ENCODE data around the gene TMPRSS4. TPM values are rescaled to one million over a fixed set of nuclear protein-coding genes. Genes with fewer than 3 reads are reported as not detected.
"Not testable (repeated sequence)": the region's sequence is repeated elsewhere in the genome, so short reads cannot be mapped to it uniquely, and the experiment has no call there.

The TMPRSS4 gene
- total RNA-seq, 1 experiment from 2014 or later, result not detected

DNA sequence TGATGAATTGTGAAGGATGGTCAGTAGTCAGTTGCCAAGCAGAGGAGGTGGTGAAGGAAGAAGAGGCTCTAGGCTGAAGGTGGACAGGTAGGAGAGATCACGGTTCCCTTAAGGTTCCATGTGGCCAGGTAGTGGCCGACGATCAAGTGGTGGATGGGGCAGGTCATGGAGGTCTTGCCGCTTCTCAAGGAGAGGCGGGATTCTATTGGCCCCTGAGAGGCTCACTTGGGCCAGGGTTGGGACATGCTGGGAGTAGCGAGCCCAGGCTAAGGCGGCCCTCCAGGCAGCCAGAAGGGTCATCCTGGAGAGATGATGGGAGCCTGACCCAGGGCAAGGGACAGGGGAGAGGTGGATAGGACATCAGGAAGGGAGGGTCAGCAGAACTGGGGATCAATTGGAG is 20.9 kb upstream of the TMPRSS4 start:
- DNase-seq (ENCODE audit: low read depth), result no peak

DNA sequence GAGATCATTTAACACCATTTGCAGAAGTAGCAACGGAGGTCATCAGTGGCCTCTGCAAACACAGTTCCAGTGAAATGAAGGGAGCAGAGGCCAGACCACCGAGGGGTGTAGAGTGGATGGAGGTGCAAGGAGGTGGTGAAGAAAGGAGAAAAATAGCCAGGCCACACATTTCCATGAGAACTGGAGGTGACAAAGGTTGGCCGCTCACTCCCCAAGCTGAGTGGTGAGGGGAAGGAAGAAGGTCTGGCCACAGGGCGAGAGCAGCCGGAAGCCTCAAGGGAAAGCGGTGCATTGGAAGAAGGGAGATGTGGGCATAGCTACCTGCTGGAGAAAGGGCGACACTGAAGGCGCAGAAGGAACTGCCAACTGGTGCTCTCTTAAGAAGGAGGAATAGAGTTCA is 20.1 kb upstream of the TMPRSS4 start:
- no peak for DNase-seq (ENCODE audit: low read depth)

DNA sequence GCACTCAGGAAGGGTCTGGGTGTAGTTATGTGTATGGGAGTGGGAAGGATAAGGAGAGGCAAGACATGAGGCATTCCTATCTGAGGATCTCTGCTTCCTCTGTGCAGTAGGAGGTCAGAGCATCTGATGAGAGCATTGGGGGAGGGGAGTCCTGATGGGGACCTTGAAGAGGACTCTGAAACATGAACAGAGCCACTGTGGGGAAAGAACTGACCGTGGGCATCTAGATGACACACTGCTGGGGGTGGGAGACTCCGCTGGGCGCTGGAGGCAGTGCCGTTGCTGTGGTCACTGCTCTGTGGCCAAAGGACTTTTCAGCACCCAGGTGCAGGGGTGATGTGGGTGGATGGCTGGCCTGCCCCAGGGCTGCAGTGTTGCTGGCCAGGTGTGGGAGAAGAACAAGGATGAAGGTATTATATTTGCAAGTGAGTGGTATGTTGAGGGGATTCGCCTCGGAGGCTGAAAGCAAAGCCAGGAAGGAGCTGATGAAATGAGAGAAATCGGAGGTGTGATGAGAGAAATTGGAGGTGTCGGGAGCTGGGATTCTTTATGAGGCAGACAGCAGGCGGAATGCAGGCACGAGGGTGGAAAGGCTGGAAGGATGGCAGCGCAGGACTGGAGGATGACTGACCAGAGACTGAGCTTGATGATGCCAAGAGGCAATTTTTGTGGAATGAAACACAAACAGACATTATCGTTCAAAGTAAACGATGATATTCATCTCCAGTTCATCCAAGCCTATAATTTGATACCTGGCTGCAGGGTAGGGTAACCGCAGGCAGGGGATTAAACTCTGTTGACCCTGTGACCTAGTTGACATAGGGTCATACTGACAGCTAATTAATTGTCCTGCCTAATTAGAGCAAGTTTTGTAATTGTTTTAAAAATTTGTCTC is 19.4 kb upstream of the TMPRSS4 start:
- DNase-seq (ENCODE audit: low read depth), result no peak

DNA sequence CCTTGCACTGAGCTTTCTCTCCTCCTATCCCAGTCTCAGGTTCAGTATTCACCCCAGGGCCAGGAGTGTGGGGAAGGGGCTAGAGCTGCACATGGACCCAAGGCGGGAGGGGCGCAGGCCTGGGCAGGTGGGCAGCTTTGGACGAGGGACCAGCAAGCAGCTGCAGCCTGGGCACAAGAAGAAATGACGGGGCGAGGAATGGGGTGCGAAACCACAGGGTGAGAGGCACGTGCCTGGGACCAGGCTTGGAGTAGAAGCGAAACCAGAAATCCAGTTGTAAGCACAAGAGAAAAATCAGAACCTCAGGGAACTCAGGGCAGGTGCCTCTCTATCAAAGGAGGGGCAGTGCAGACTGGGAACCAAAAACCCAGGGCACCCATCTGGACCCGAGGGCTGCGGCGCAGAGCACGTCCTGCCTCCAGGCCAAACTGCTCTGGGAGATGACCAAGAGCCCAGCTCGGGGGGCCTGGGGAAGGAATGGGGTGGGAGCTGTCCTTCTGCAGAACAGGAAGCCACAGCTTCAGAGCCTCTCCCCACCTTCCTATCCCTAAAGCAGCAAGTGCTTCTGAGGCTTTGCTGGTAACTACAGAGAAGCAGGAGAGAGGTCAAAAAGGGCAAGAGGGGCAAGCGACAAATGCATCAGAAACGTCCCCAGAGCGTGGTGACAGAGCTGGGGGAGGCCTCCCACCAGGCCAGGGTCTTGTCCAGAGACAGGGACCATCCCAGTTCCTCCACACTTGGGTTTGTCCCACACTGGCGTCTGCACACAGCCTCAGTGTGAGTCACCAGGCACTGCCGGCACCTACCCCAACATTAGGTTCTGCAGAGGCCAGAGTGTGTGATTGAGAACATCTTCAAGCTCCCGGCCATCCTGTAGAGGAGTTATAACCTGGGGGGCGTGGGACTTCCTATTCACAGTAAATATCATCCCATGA is 18.3 kb upstream of the TMPRSS4 start:
- no peak for DNase-seq (ENCODE audit: low read depth)

DNA sequence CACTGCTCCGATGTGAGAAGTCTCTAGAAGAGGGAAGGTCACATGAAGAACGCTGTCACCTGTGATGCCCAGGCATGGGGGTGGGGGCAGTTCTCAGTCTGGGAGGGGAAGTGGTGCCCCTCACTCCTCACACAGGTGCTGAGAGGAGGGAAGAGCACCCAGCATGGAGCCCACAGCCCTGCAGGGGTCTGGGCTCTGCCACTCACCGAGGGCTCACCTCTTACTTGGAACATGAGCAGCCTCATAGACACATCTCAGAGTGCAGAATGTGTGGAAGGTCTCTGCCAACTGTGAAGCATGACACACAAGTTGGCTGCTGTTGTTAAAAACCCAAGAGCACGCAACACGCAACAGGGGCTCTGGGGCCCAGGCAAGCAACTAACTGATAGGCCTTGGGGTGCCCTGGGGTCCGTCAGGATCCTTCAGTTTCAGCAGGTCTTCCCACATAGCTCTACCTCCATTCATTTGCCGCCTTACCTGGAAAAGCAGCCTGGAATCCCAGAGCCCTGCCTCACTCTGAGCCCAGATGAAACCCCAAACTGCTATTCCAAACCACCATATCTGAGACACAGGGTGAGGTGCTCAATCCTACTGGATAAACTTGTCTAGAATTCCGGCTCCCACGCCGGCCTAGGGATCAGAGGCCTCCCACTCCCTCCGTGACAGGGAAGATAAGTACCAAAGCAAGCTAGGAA is 17.5 kb upstream of the TMPRSS4 start:
- no peak for DNase-seq (ENCODE audit: low read depth)

DNA sequence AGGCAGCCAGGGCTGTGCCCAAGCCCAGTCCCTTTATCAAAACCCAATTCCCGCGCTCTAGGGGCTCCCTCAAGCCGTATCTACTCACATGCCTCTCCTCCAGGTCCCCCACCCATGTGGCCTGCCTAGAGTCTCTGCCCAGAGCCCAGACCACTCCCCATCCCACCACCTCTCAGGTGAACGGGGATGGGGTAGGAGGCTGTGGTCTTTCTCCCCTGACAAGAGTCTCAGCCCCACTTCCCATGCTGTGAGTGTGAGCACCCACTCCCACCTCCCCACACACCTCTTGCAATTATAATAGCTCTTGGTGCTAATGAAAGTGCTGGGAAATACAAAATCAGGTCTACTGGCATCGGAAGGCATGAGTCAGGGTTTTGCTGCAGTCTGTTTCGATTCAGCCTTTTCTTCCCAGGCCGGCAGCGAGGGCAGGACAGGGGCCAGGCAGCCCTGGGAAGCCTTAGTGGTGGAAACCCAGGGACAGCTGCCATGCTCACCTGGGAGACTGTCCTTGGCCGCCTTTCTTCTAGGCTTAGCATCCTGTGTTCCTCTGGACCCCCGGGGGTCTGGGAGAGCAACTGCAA is 16.7 kb upstream of the TMPRSS4 start:
- DNase-seq (ENCODE audit: low read depth), result no peak

DNA sequence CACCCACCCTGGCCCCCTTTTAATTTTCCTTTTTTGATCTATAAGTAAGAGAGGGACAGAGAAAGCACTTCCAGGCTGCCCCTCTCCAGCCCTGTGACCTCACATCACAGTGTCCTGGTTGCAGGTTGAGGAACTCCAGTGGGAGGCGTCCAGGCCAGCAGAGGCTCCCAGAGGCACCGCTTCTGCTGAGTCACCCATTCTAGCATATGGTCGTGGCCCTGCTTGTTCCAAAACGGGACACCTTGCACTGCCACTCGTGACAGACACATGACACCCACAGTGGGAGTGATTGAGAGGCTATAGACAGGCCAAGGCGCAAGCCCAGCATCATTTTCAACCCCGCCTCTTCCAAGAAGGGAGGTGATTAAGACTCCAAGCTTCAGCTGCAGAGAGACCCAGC is 16.0 kb upstream of the TMPRSS4 start:
- no peak for DNase-seq (ENCODE audit: low read depth)

DNA sequence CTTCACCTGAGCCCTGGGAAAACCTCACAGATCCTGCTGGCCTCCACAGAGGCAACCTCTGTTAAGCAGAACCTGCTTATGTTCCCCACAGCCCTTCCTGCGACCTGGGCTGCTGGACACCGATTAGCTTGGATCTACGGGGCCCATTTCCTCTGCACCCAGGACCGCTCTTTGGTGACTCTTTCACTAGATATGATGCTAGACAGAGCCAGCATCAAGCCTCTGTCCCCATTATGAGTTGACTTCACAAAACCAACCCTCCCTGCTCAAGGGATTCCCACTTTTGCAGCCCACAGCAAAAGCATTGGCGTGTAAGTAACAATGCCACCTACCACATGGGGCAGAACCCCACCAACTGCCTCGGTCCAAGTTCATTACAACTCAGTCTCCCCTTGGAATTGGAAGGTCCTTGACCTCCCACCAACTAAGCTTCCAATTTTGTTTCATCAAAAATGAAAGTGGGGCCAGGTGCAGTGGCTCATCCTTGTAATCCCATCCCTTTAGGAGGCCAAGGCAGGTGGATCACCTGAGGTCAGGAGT is 15.2 kb upstream of the TMPRSS4 start:
- no peak for DNase-seq (ENCODE audit: low read depth)

DNA sequence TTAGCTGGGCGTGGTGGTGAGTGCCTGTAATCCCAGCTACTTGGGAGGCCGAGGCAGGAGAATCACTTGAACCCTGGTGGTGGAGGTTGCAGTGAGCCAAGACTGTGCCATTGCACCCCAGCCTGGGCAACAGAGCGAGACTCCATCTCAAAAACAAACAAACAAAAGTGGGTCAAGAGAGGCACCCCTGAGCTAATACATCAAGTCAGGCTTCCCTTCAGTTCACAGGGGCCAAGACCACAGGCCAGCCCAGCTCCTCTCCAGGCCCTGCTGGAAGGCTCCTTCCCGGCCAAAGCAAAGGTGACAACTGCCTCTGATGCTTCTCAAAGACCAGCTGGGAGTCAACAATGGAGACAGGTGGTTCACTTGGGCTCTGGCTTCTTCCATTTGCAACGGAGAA is 14.7 kb upstream of the TMPRSS4 start:
- DNase-seq (ENCODE audit: low read depth), result not testable (repeated sequence)

DNA sequence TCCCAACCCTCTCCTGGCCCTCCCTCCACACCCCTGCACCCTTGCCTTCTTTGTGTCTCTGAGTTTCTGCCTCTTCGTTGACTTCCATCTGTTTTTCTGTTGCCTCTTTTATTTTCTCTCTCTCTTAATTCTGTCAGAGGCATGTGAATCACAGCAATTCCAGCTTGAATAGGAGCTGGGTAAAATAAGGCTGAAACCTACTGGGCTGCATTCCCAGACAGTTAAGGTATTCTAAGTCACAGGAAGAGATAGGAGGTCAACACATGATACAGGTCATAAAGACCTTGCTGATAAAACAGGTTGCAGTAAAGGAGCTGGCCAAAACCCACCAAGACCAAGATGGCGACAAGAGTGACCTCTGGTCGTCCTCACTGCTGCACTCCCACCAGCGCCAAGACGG is 14.2 kb upstream of the TMPRSS4 start:
- DNase-seq (ENCODE audit: low read depth), result not testable (repeated sequence)

DNA sequence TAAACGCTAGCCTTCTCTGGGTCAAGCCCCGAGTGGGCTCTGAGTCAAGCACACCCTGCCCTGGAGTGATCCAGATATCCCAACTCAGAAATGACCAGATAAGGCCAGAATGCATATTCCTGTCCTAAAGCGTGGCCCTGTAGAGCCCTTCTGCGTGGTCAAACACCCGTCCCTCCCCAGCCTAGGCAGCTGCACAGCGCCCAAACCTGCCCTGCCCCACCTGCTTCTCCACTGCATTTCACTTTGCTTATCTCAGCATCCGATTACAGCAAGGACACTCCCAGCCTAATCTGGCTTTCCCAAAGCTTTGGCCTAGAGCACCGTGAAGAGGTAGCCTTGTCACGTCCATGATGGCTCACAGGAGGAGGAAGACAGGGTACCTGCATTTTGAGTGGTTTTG is 11.9 kb upstream of the TMPRSS4 start:
- DNase-seq (ENCODE audit: low read depth), result no peak

DNA sequence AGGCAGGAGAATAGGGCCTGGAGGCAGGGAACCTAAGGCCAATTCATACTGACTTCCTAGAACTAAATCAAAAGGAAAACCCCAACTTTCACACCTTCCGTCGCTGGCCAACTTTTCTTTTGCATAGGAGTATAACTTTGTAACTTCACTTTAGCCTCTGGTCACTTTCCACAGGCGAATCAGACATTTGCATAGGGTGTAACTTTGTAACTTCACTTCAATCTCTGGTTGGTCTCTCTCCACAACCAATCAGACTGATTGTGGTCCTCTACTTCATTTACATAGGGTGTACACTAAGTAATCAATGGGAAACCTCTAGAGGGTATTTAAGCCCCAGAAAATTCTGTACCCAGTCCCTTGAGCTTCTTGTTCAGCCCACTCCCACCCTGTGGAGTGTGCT is 11.5 kb upstream of the TMPRSS4 start:
- no peak for DNase-seq (ENCODE audit: low read depth)

DNA sequence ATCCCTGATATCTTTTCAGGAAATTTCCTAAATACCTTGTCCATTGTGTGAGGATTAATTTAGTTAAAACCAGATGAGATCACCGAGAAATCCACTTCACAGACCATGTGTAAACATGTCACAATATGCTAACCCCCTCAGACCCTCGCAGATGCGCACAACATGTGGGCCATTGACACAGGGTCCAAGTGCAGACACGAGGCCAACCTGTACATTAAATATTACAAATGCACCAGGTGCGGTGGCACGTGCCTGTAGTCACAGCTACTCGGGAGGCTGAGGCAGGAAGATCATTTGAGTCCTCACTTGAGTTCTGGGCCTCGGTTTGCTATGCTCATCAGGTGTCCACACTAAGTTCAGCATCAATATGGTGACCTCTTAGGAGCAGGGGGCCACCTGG is 9.9 kb upstream of the TMPRSS4 start:
- DNase-seq (ENCODE audit: low read depth), result no peak

DNA sequence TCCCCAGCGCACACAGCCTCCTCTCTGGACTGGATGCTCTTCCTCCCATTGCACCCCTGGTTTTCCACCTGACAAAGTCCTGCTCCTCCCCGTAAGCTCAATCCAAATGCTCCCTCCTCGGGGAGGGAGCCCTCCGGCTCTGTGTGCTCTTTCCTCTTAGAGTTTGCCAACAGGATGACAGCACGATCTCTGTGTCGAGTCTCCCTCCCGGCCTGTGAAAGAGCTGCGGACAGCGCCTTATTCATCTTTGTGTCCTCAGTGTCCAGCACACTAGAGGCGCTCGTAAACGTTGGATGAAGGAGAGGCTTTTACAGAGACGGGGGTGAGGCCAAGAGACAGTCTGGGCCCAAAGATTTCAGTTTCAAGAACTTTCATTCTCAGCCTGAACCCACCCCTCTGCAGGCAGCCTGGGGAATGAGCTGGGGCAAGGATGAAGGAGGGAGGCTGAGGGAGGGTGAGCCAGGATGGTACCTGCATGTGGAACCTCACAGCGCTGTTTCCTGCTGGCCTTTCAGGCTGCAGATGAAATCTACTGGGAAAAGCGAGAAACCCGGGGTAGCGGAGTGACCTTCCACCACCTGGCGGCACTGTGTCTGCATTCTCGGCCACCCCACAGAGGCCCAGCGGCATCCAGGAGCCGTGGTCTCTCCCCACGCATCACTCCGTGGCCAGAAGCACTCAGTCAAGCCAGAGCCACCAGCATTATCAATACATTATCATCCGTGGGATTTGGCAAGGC is 8.5 kb upstream of the TMPRSS4 start:
- no peak for DNase-seq (ENCODE audit: low read depth)

DNA sequence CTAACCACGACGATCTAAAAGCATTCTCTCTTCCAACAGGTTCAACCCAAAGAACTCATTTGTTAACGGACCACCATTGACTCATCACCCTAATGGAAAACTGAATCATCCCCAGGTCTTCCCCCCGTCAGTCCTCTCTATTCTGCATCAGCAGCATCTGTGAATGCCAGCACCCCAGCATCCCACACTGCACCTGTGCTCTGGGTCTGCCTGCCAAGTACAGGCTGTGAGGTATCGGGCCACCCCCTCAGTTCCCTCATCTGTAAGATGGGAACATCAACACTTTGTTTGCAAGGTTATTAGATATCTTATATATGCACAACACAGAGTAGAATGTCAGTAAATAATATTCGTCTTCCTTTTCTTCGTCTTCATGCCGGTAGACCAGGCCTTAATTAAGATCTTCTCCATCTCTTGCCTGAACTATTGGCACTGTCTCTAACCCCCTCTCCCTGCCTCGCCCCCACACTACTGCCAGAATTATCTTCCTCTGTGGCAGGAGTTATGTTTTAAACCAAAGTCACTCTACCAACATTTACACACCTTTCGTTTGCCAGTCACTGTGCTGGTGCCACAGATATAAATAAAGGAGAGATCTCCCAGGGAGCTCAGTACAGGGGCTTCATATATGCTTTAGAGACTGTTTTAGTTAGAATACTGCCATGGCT is 7.8 kb upstream of the TMPRSS4 start:
- no peak for DNase-seq (ENCODE audit: low read depth)

DNA sequence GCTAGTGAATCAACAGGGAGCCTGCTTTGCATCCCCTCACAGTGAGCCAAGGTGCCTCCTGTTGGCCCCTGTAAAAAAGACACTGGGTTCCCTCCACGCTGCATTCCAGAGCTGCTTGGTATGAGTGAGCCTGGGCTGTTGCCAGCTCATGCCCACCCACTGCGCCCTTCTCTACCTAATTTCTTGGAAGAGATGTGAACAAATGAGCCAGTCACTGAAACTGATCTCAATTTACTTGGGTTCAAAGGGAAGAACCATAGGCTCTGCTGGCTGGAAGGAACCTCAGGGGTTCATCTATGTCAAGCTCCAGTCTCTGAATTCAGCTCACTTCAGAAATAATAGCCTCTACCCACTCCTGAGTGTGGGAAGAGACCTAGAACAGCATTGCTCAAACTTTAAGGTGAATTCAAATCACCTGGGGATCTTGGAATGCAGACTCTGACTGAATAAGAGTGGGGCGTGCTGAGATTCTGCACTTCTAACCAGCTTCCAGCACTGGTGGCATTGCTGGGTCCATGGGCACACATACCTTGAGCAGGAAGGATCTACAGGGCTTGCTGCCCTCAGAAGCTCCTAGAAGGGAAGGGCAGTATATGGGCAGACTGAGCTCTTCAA is 5.4 kb upstream of the TMPRSS4 start:
- no peak for DNase-seq (ENCODE audit: low read depth)

DNA sequence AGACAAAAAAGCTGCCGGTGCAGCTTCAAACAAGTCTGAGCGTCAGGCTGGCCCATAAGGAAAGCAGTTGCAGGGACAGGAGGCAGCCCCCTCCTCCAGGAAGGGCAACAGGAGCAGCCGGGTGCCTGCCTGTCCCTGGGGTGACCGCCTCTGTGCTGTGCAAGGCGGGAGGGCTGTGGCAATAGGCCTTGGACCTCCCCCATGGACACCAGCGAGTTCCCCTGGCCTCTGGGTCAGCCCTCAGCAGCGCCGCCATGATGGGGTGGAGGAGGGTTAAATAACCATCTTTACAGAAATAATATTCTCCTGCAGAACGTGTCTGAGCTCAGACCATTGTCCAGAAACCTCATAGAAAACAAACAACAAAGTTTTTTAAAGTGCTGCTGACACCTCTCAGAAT is 3.3 kb upstream of the TMPRSS4 start:
- DNase-seq (ENCODE audit: low read depth), result no peak

DNA sequence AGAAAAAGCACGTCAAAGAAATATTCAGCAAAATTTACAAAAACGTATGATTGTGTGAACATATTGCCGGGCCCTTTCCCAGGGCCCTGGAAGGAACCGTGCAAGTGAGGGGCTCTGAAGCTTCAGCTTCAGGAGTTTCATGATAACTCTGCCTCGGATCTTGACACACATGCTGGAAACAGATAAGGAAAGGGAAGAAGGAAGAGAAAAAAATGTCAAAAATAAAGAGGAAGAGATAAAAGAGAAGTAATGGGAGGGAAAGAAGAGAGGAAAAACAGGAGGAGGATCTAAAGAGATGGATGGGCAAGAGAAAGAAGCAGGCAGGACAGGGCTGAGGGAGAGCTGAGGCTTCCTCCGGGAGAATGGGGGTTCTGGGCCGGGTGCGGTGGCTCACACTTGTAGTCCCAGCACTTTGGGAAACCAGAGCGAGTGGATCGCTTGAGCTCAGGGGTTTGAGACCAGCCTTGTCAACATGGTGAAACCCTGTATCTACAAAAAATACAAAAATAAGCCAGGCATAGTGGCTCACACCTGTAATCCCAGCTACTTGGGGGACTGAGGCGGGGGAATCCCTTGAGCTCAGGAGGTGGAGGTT is 2.7 kb upstream of the TMPRSS4 start:
- DNase-seq (ENCODE audit: low read depth), result no peak

DNA sequence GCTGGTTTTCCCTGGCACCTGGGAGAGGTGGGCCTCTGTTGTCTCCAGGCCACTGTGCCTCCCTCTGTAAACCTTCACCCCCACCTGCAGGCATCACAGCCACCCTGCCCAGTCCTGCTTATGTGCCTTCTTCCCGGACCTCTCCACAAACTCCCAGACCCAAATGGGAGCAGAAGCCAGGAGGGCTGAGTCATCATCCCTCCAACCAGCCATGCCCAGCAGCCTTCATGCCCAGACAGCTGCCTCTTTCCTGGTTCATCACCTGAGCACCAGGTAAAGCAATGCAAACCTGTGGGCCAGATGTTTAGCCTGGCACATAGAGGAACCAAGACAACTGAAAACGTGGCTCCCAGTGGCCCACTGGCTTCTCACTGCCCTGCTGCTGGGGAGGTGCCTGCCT is 2.1 kb upstream of the TMPRSS4 start:
- DNase-seq (ENCODE audit: low read depth), result no peak

All from HT1080 (cell line).